GM23338 (cell line): ENCODE results near the gene PCBP3. TPM values are rescaled to one million over a fixed set of nuclear protein-coding genes. Genes with fewer than 3 reads are reported as not detected.

Source experiments
- ATAC-seq: fragments of 200-7000 bp; cut with Tn5 transposase; 3 replicates; pipeline ENCODE4 v1.9.1; 2020
- DNase-seq: peaks from one replicate; pipeline ENCODE4 v3.0.0-alpha.2; 2015; ENCODE audit warnings: low spot score
- H2AFZ ChIP-seq: fragments of 200-600 bp; sonication (generic); 2 replicates; pipeline ENCODE4 v1.8.0; 2016; ENCODE audit warnings: antibody characterized with exemption, mild to moderate bottlenecking, moderate library complexity
- H3F3A ChIP-seq: fragments of 200-600 bp; sonication (generic); replicated peaks from 2 replicates; pipeline ENCODE4 v1.8.0; 2017; ENCODE audit warnings: antibody characterized with exemption, mixed run types, low read depth
- H3K27ac ChIP-seq: fragments of 200-600 bp; sonication (generic); 2 replicates; pipeline ENCODE4 v1.6.1; 2016; ENCODE audit warnings: low read depth
- H3K27me3 ChIP-seq: fragments of 200-600 bp; sonication (generic); 2 replicates; pipeline ENCODE4 v1.8.0; 2016; ENCODE audit warnings: mild to moderate bottlenecking, mixed run types, moderate library complexity; ENCODE audit not compliant: insufficient read depth
- H3K36me3 ChIP-seq: fragments of 200-600 bp; sonication (generic); 2 replicates; pipeline ENCODE4 v1.8.0; 2016; ENCODE audit warnings: mild to moderate bottlenecking; ENCODE audit not compliant: insufficient read depth
- H3K4me1 ChIP-seq: fragments of 200-600 bp; sonication (generic); 2 replicates; pipeline ENCODE4 v1.8.0; 2016; ENCODE audit warnings: mild to moderate bottlenecking, moderate library complexity; ENCODE audit not compliant: insufficient read depth
- H3K4me2 ChIP-seq: fragments of 200-600 bp; sonication (generic); 2 replicates; pipeline ENCODE4 v1.7.1; 2017; ENCODE audit warnings: mixed run types
- H3K4me3 ChIP-seq: fragments of 200-600 bp; sonication (generic); 2 replicates; pipeline ENCODE4 v1.6.1; 2016; ENCODE audit warnings: mixed run types
- H3K79me2 ChIP-seq: fragments of 200-600 bp; sonication (generic); replicated peaks from 2 replicates; pipeline ENCODE4 v1.8.0; 2017; ENCODE audit warnings: mild to moderate bottlenecking; ENCODE audit not compliant: insufficient read depth
- H3K9me2 ChIP-seq: fragments of 200-600 bp; sonication (generic); 2 replicates; pipeline ENCODE4 v1.8.0; 2017; ENCODE audit not compliant: insufficient read depth
- H4K20me1 ChIP-seq: fragments of 200-600 bp; sonication (generic); replicated peaks from 2 replicates; pipeline ENCODE4 v1.8.0; 2017; ENCODE audit warnings: mild to moderate bottlenecking; ENCODE audit not compliant: insufficient read depth
- H3K27ac Mint-ChIP-seq: 2 replicates; pipeline ENCODE4 v1.8.0; 2020; ENCODE audit warnings: inconsistent platforms, mild to moderate bottlenecking, moderate library complexity, mixed read lengths
- H3K27me3 Mint-ChIP-seq: 3 replicates; pipeline ENCODE4 v1.8.0; 2022; ENCODE audit warnings: low read depth, mild to moderate bottlenecking, moderate library complexity, mixed read lengths, inconsistent platforms; ENCODE audit not compliant: insufficient read depth, poor library complexity
- H3K36me3 Mint-ChIP-seq: 3 replicates; pipeline ENCODE4 v1.8.0; 2021; ENCODE audit warnings: low read depth, mild to moderate bottlenecking, inconsistent platforms, moderate library complexity, mixed read lengths
- H3K4me1 Mint-ChIP-seq: 3 replicates; pipeline ENCODE4 v1.8.0; 2020; ENCODE audit warnings: mild to moderate bottlenecking, inconsistent platforms, mixed read lengths
- H3K4me3 Mint-ChIP-seq: 3 replicates; pipeline ENCODE4 v1.8.0; 2021; ENCODE audit warnings: moderate library complexity, mild to moderate bottlenecking, inconsistent platforms, mixed read lengths
- H3K9me3 Mint-ChIP-seq: 3 replicates; pipeline ENCODE4 v1.8.0; 2020; ENCODE audit warnings: moderate library complexity, mild to moderate bottlenecking, inconsistent platforms, mixed read lengths
- CREB1 ChIP-seq: fragments of 250-450 bp; sonication (Bioruptor Pico); IDR thresholded peaks from 2 replicates; pipeline ENCODE4 v1.5.0; 2020; ENCODE audit warnings: low read depth, mild to moderate bottlenecking, moderate library complexity
- CTCF ChIP-seq, 2 experiments: fragments of 200-600 bp in 1 of 2; sonication (generic) in 1 of 2; conservative IDR thresholded peaks; 2 replicates each; pipeline versions ENCODE4 v1.5.1 to v1.6.1; 2016 to 2017; ENCODE audit warnings: antibody characterized with exemption in 2 of 2, low read depth in 2 of 2, mild to moderate bottlenecking in 2 of 2, moderate library complexity in 1 of 2
- ETS1 ChIP-seq: IDR thresholded peaks from 2 replicates; pipeline ENCODE4 v1.6.1; 2016; ENCODE audit warnings: antibody characterized with exemption
- EZH2 ChIP-seq: fragments of 200-600 bp; sonication (generic); IDR thresholded peaks from one replicate; pipeline ENCODE4 v1.8.0; 2017; ENCODE audit warnings: antibody characterized with exemption, mild to moderate bottlenecking, low read depth; ENCODE audit not compliant: unreplicated experiment
- EZH2phosphoT487 ChIP-seq: fragments of 200-600 bp; sonication (generic); IDR thresholded peaks from one replicate; pipeline ENCODE4 v1.8.1; 2018; ENCODE audit warnings: antibody characterized with exemption; ENCODE audit not compliant: unreplicated experiment
- JUNB ChIP-seq: IDR thresholded peaks from one replicate; pipeline ENCODE4 v1.6.1; 2016; ENCODE audit warnings: antibody characterized with exemption; ENCODE audit not compliant: unreplicated experiment
- NANOG ChIP-seq: IDR thresholded peaks from 2 replicates; pipeline ENCODE4 v1.6.1; 2016; ENCODE audit warnings: antibody characterized with exemption, borderline replicate concordance
- POLR2AphosphoS5 ChIP-seq: IDR thresholded peaks from 2 replicates; pipeline ENCODE4 v1.6.1; 2016; ENCODE audit warnings: antibody characterized with exemption, low read depth
- REST ChIP-seq: IDR thresholded peaks from one replicate; pipeline ENCODE4 v1.6.1; 2018; ENCODE audit warnings: antibody characterized with exemption; ENCODE audit not compliant: unreplicated experiment
- STAT1 ChIP-seq: IDR thresholded peaks from one replicate; pipeline ENCODE4 v1.6.1; 2016; ENCODE audit warnings: antibody characterized with exemption; ENCODE audit not compliant: unreplicated experiment
- ZNF114 ChIP-seq: fragments of 250-450 bp; sonication (Bioruptor Pico); IDR thresholded peaks from 2 replicates; pipeline ENCODE4 v1.5.0; 2020; ENCODE audit warnings: mild to moderate bottlenecking, moderate library complexity
- ZNF331 ChIP-seq: fragments of 250-450 bp; sonication (Bioruptor Pico); IDR thresholded peaks from 2 replicates; pipeline ENCODE4 v1.5.0; 2020; ENCODE audit warnings: low read depth, mild to moderate bottlenecking, moderate library complexity
- ZNF462 ChIP-seq: fragments of 250-450 bp; sonication (Bioruptor Pico); IDR thresholded peaks from 2 replicates; pipeline ENCODE4 v1.5.0; 2020; ENCODE audit warnings: mild to moderate bottlenecking, moderate library complexity
- polyA plus RNA-seq: library from polyadenylated mRNA; unstranded; fragments of >200 nt; fragmentation: Nextera tagmentation; extraction: Ambion mirVana; gene quantifications from 2 replicates; pipeline ENCODE4 v1.2.1, GENCODE V29; 2016
- total RNA-seq: library from RNA; depleted of rRNA; stranded (reverse); fragments of >200 nt; shearing (Covaris generic); gene quantifications from 2 replicates; pipeline ENCODE4 v1.2.3, GENCODE V29; 2014

PCBP3 gene
- total and polyA plus RNA-seq, 2 experiments from 2014 or later: 7.1 to 9.1 TPM

DNA sequence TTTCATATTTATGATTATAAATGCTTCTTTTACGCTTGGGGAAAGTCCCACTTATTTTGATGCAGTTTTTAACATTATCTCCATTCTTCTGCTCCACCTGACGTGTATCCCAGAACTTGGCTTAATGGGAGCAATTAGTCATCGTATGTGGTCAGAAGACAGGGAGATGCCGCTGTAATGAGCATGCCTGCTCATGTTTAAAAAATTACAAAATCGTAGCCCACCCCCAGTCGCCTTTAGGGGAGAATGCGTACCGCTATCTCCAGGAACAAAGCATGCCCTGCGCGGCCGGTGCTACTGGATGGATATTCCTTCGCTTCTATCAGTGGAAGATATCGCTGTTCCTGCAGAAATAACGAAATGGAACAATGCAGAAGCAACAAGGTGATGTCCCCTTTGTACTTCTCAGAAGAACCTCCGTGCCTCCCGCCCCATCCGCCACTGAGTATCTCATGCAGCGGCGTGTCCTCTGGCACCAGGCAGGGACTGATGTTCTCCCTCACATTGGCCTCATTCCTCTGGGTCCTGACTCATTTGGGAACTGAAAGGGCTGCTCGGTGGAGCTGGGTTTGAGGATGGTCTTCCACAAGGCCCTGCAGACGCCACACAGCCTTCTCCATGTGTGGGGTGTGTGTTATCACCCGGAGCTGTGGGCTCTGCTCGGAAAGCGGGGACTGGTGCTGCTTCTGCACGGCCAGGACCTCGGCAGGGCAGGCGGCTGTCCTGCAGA lies 221.7 kb downstream of the PCBP3 start:
- Mint-ChIP-seq H3K4me3 (no peak overlapping the region), H3K36me3 (no peaks in the 10 kb centered on the region), H3K9me3 (no peaks in the 10 kb centered on the region), H3K4me1 (no peaks in the 10 kb centered on the region; the same call in 1 of the 3 replicates), H3K27me3 (peaks cover 8% of the 10 kb centered on the region), H3K27ac (no peak overlapping the region)
- Histone ChIP-seq H3K79me2 (no peaks in the 10 kb centered on the region), H3K27me3 (no peaks in the 10 kb centered on the region), H3K4me2 (no peak overlapping the region), H3K4me1 (no peaks in the 10 kb centered on the region), H3K9me2 (no peaks in the 10 kb centered on the region), H2AFZ (no peak overlapping the region), H3K36me3 (no peaks in the 10 kb centered on the region), H3K4me3 (no peak overlapping the region), H3K27ac (no peak overlapping the region), H3F3A (no peaks in the 10 kb centered on the region), H4K20me1 (no peaks in the 10 kb centered on the region)
- ATAC-seq: no peak
- DNase-seq: no peak
- no peak for TF ChIP-seq ETS1
- no peak for TF ChIP-seq ZNF331 (CRISPR knock-in tag)
- TF ChIP-seq EZH2phosphoT487: no peak
- TF ChIP-seq ZNF114 (CRISPR knock-in tag): no peak
- no peak for TF ChIP-seq CREB1 (CRISPR knock-in tag)
- no peak for TF ChIP-seq ZNF462 (CRISPR knock-in tag)
- no peak for TF ChIP-seq NANOG
- TF ChIP-seq EZH2: no peak
- no peak for TF ChIP-seq POLR2AphosphoS5
- TF ChIP-seq CTCF (conservative IDR thresholded peaks at IDR 0.05; ENCODE audit: low read depth in 2 of 2): no peak
- TF ChIP-seq REST: no peak
- TF ChIP-seq STAT1: no peak
- no peak for TF ChIP-seq JUNB
